ENCODE data around the gene MRPL28.

- TF ChIP-seq CTCF (IDR thresholded peaks at IDR 0.05), result no peak
- TF ChIP-seq EP300 (IDR thresholded peaks at IDR 0.05), result no peak
Observed at GRCh38 chr16:356741-357140, 13.6 kb downstream of the MRPL28 start.

Data from tibial nerve (tissue), 4 donors.